Measurements from ENCODE around the gene CCDC57. TPM values are rescaled to one million over a fixed set of nuclear protein-coding genes. Genes with fewer than 3 reads are reported as not detected.

CCDC57 gene
- total and polyA plus RNA-seq, 2 of the 8 experiments (the other 6 are each of a cell fraction or from before 2014, with no cell fraction given): 8.4 to 12.9 TPM

- TF ChIP-seq CHD7 (IDR thresholded peaks at IDR 0.05; ENCODE audit: insufficient replicate concordance, low read length): no peak
- no peak for TF ChIP-seq SRF (IDR thresholded peaks at IDR 0.05; ENCODE audit: low read depth, low read length)
- no peak for TF ChIP-seq KDM4A (IDR thresholded peaks at IDR 0.05; ENCODE audit: low read depth, low read length, severe bottlenecking)
- TF ChIP-seq CTBP2 (IDR thresholded peaks at IDR 0.05; ENCODE audit: borderline replicate concordance, insufficient read depth, insufficient read length, low read length): no peak
- no peak for TF ChIP-seq BCL11A (IDR thresholded peaks at IDR 0.05; ENCODE audit: low read depth in 2 of 2, low read length in 2 of 2)
- no peak for TF ChIP-seq NANOG (IDR thresholded peaks at IDR 0.05; ENCODE audit: insufficient read depth, low read depth, low read length, poor library complexity, severe bottlenecking)
- no peak for TF ChIP-seq NRF1 (IDR thresholded peaks at IDR 0.05; ENCODE audit: low read depth, low read length)
- TF ChIP-seq CBX8 (IDR thresholded peaks at IDR 0.05; ENCODE audit: borderline replicate concordance, low read depth, low read length): no peak
These were observed 3.3 kb upstream of the CCDC57 start (continued) for GRCh38 chr17:82215972-82216300.
